Trophoblast cell (in vitro differentiated cells and primary cell): ENCODE results near the gene SERINC3.

ENCODE experiments used
- DNase-seq, 2 donors: peaks; one replicate each; pipeline ENCODE4 v3.0.0-alpha.2; 2016
- H2AFZ ChIP-seq: 2 replicates; pipeline ENCODE4 v1.6.1; 2013; ENCODE audit warnings: low read length, moderate library complexity, mild to moderate bottlenecking; ENCODE audit not compliant: insufficient read depth, poor library complexity
- H2AK5ac ChIP-seq: 2 replicates; pipeline ENCODE4 v1.6.1; 2013; ENCODE audit warnings: mild to moderate bottlenecking, low read length
- H2BK120ac ChIP-seq: 2 replicates; pipeline ENCODE4 v1.6.1; 2013; ENCODE audit warnings: low read length, mild to moderate bottlenecking, moderate library complexity; ENCODE audit not compliant: insufficient read depth, poor library complexity
- H2BK12ac ChIP-seq: 2 replicates; pipeline ENCODE4 v1.6.1; 2013; ENCODE audit warnings: mild to moderate bottlenecking, low read length, moderate library complexity
- H2BK5ac ChIP-seq: 2 replicates; pipeline ENCODE4 v1.6.1; 2013; ENCODE audit warnings: low read length, low read depth, moderate library complexity, mild to moderate bottlenecking; ENCODE audit not compliant: poor library complexity
- H3K14ac ChIP-seq: 2 replicates; pipeline ENCODE4 v1.6.1; 2013; ENCODE audit warnings: mild to moderate bottlenecking, low read length
- H3K18ac ChIP-seq: 2 replicates; pipeline ENCODE4 v1.6.1; 2013; ENCODE audit warnings: mild to moderate bottlenecking, low read length
- H3K23ac ChIP-seq: 2 replicates; pipeline ENCODE4 v1.6.1; 2013; ENCODE audit warnings: low read length
- H3K27ac ChIP-seq: 2 replicates; pipeline ENCODE4 v1.5.1; 2013; ENCODE audit warnings: low read depth, mild to moderate bottlenecking, inconsistent platforms, low read length, moderate library complexity
- H3K27me3 ChIP-seq: 2 replicates; pipeline ENCODE4 v1.6.1; 2013; ENCODE audit warnings: inconsistent platforms, mild to moderate bottlenecking, low read length, moderate library complexity; ENCODE audit not compliant: insufficient read depth
- H3K36me3 ChIP-seq, 2 experiments: 1 replicate in 1 of 2; 2 replicates in 1 of 2; pipeline ENCODE4 v1.6.1; 2013; ENCODE audit warnings: low read length in 2 of 2, mild to moderate bottlenecking in 2 of 2, moderate library complexity in 1 of 2; ENCODE audit not compliant: insufficient read depth in 2 of 2, control insufficient read depth in 1 of 2
- H3K4ac ChIP-seq: 2 replicates; pipeline ENCODE4 v1.6.1; 2013; ENCODE audit warnings: low read depth, mild to moderate bottlenecking, low read length, moderate library complexity
- H3K4me1 ChIP-seq, 2 experiments: 1 replicate in 1 of 2; 2 replicates in 1 of 2; pipeline ENCODE4 v1.6.1; 2013; ENCODE audit warnings: low read length in 2 of 2, mild to moderate bottlenecking in 2 of 2, moderate library complexity in 1 of 2; ENCODE audit not compliant: insufficient read depth in 2 of 2, control insufficient read depth in 1 of 2
- H3K4me2 ChIP-seq: 2 replicates; pipeline ENCODE4 v1.6.1; 2013; ENCODE audit warnings: inconsistent platforms, mild to moderate bottlenecking, low read length, moderate library complexity
- H3K4me3 ChIP-seq: 2 replicates; pipeline ENCODE4 v1.5.1; 2013; ENCODE audit warnings: mild to moderate bottlenecking, low read depth, low read length, inconsistent platforms
- H3K79me1 ChIP-seq: one replicate; pipeline ENCODE4 v1.6.1; 2013; ENCODE audit warnings: low read length
- H3K79me2 ChIP-seq: 2 replicates; pipeline ENCODE4 v1.6.1; 2013; ENCODE audit warnings: low read length, mild to moderate bottlenecking; ENCODE audit not compliant: control insufficient read depth, insufficient read depth, poor library complexity
- H3K9ac ChIP-seq: 2 replicates; pipeline ENCODE4 v1.6.1; 2013; ENCODE audit warnings: mild to moderate bottlenecking, low read length
- H3K9me3 ChIP-seq: 2 replicates; pipeline ENCODE4 v1.6.1; 2013; ENCODE audit warnings: low read depth, mild to moderate bottlenecking, control low read depth, inconsistent platforms, low read length; ENCODE audit not compliant: insufficient read depth
- H4K12ac ChIP-seq: 2 replicates; pipeline ENCODE4 v1.6.1; 2013; ENCODE audit warnings: low read depth, mild to moderate bottlenecking, low read length, moderate library complexity
- H4K8ac ChIP-seq: 2 replicates; pipeline ENCODE4 v1.6.1; 2013; ENCODE audit warnings: low read depth, mild to moderate bottlenecking, low read length, moderate library complexity
- H4K91ac ChIP-seq: one replicate; pipeline ENCODE4 v1.6.1; 2013; ENCODE audit warnings: low read depth, mild to moderate bottlenecking, low read length, moderate library complexity
- WGBS: extraction: QIAGEN DNeasy Blood & Tissue Kit; methylation state at CpG from one replicate; pipeline ENCODE4 v1.1.7; 2013; ENCODE audit warnings: missing lambda C conversion rate; ENCODE audit not compliant: insufficient read length, insufficient coverage; ENCODE audit errors: extremely low coverage; 5-methylcytosine and 5-hydroxymethylcytosine counted together

The SERINC3 gene

GRCh38 chr20:44454306-44454963 lies 67.4 kb downstream of the SERINC3 start:
- H2BK120ac ChIP-seq, result no peak overlapping the region
- H3K14ac ChIP-seq, result no peak overlapping the region
- H3K9me3 ChIP-seq, result no peaks in the 10 kb centered on the region
- H3K4ac ChIP-seq, result no peak overlapping the region
- no peak overlapping the region for H4K8ac ChIP-seq
- H3K27me3 ChIP-seq, result no peaks in the 10 kb centered on the region
- no peaks in the 10 kb centered on the region for H3K79me2 ChIP-seq
- H3K9ac ChIP-seq, result no peak overlapping the region
- H4K91ac ChIP-seq, result no peak overlapping the region
- no peak for DNase-seq
- no peak overlapping the region for H2AFZ ChIP-seq
- H3K4me2 ChIP-seq, result no peak overlapping the region
- no peaks in the 10 kb centered on the region for H3K36me3 ChIP-seq
- no peak overlapping the region for H4K12ac ChIP-seq
- no peak overlapping the region for H3K27ac ChIP-seq
- no CpG with 5 or more reads among the region's 7 CpGs for WGBS
- no peak overlapping the region for H3K4me3 ChIP-seq
- no peaks in the 10 kb centered on the region for H3K79me1 ChIP-seq
- H3K18ac ChIP-seq, result no peak overlapping the region
- H2AK5ac ChIP-seq, result no peak overlapping the region
- H2BK5ac ChIP-seq, result no peak overlapping the region
- H2BK12ac ChIP-seq, result no peak overlapping the region
- H3K4me1 ChIP-seq, result no peaks in the 10 kb centered on the region
- H3K23ac ChIP-seq, result no peak overlapping the region

GRCh38 chr20:44450903-44451450 lies 70.9 kb downstream of the SERINC3 start:
- Histone ChIP-seq H3K23ac (no peak overlapping the region), H3K4me2 (no peak overlapping the region), H3K4me3 (no peak overlapping the region), H3K79me2 (no peaks in the 10 kb centered on the region), H3K27ac (no peak overlapping the region), H2AFZ (no peak overlapping the region), H4K12ac (no peak overlapping the region), H3K9ac (no peak overlapping the region), H2AK5ac (no peak overlapping the region), H3K4ac (no peak overlapping the region), H3K14ac (no peak overlapping the region), H4K91ac (no peak overlapping the region), H2BK12ac (no peak overlapping the region), H3K27me3 (no peaks in the 10 kb centered on the region), H3K4me1 (no peaks in the 10 kb centered on the region), H2BK5ac (no peak overlapping the region), H3K36me3 (no peaks in the 10 kb centered on the region), H2BK120ac (no peak overlapping the region), H3K9me3 (no peaks in the 10 kb centered on the region), H3K79me1 (no peaks in the 10 kb centered on the region), H3K18ac (no peak overlapping the region), H4K8ac (no peak overlapping the region)
- WGBS, result no CpG with 5 or more reads among the region's 7 CpGs
- no peak for DNase-seq

GRCh38 chr20:44450281-44450889 lies 71.5 kb downstream of the SERINC3 start:
- H3K27me3 ChIP-seq, result no peaks in the 10 kb centered on the region
- H2AFZ ChIP-seq, result no peak overlapping the region
- H2BK12ac ChIP-seq, result no peak overlapping the region
- H4K12ac ChIP-seq, result no peak overlapping the region
- H2AK5ac ChIP-seq, result no peak overlapping the region
- H3K9ac ChIP-seq, result no peak overlapping the region
- no peak for DNase-seq
- no peak overlapping the region for H3K4me3 ChIP-seq
- WGBS, result no CpG with 5 or more reads among the region's 3 CpGs
- no peaks in the 10 kb centered on the region for H3K9me3 ChIP-seq
- no peaks in the 10 kb centered on the region for H3K79me2 ChIP-seq
- H3K4ac ChIP-seq, result no peak overlapping the region
- no peaks in the 10 kb centered on the region for H3K79me1 ChIP-seq
- no peaks in the 10 kb centered on the region for H3K4me1 ChIP-seq
- no peak overlapping the region for H4K8ac ChIP-seq
- H3K27ac ChIP-seq, result no peak overlapping the region
- no peaks in the 10 kb centered on the region for H3K36me3 ChIP-seq
- no peak overlapping the region for H3K4me2 ChIP-seq
- H2BK120ac ChIP-seq, result no peak overlapping the region
- no peak overlapping the region for H4K91ac ChIP-seq
- no peak overlapping the region for H3K23ac ChIP-seq
- H3K18ac ChIP-seq, result no peak overlapping the region
- H2BK5ac ChIP-seq, result no peak overlapping the region
- no peak overlapping the region for H3K14ac ChIP-seq

- Histone ChIP-seq H2BK12ac (no peak overlapping the region), H3K79me1 (no peaks in the 10 kb centered on the region), H3K4ac (no peak overlapping the region), H4K91ac (no peak overlapping the region), H3K4me1 (no peaks in the 10 kb centered on the region), H2BK120ac (no peak overlapping the region), H3K36me3 (no peaks in the 10 kb centered on the region), H2BK5ac (no peak overlapping the region), H2AFZ (no peak overlapping the region), H3K14ac (no peak overlapping the region), H2AK5ac (no peak overlapping the region), H3K18ac (no peak overlapping the region), H3K79me2 (no peaks in the 10 kb centered on the region), H4K12ac (no peak overlapping the region), H3K27me3 (no peaks in the 10 kb centered on the region), H3K9me3 (no peaks in the 10 kb centered on the region), H4K8ac (no peak overlapping the region), H3K23ac (no peak overlapping the region), H3K27ac (no peak overlapping the region), H3K4me3 (no peak overlapping the region), H3K4me2 (no peak overlapping the region), H3K9ac (no peak overlapping the region)
- DNase-seq, result no peak
- no CpG with 5 or more reads among the region's 7 CpGs for WGBS
Observed at GRCh38 chr20:44449864-44450263, 72.0 kb downstream of the SERINC3 start.
